GM18498 (cell line): ENCODE measurements around the gene BPI.
"Not testable (repeated sequence)": the region's sequence is repeated elsewhere in the genome, so short reads cannot be mapped to it uniquely, and the experiment has no call there.

Source experiments
- ATAC-seq: cut with Tn5 transposase; IDR thresholded peaks from one replicate; pipeline ENCODE4 v1.9.1; 2021; ENCODE audit warnings: mild to moderate bottlenecking, moderate library complexity; ENCODE audit not compliant: unreplicated experiment

The BPI gene

GRCh38 chr20:38331814-38332213 lies 27.9 kb downstream of the BPI start:
- ATAC-seq = no peak

GRCh38 chr20:38334016-38334415 lies 30.1 kb downstream of the BPI start:
- ATAC-seq = no peak

GRCh38 chr20:38336726-38337125 lies 32.8 kb downstream of the BPI start:
- ATAC-seq = no peak

GRCh38 chr20:38337561-38338140 lies 33.7 kb downstream of the BPI start:
- ATAC-seq = no peak

- no peak for ATAC-seq
Measured at GRCh38 chr20:38338849-38339520, 35.0 kb downstream of the BPI start.

GRCh38 chr20:38339521-38339896 lies 35.6 kb downstream of the BPI start:
- ATAC-seq = not testable (repeated sequence)

- ATAC-seq = no peak
Measured at GRCh38 chr20:38339997-38340396, 36.0 kb downstream of the BPI start.

- ATAC-seq = no peak
Measured at GRCh38 chr20:38340693-38341092, 36.7 kb downstream of the BPI start.

- no peak for ATAC-seq
Measured at GRCh38 chr20:38342216-38342615, 38.3 kb downstream of the BPI start.

- ATAC-seq = no peak
Measured at GRCh38 chr20:38342713-38343310, 38.9 kb downstream of the BPI start.

GRCh38 chr20:38343311-38344106 lies 39.6 kb downstream of the BPI start:
- ATAC-seq = no peak

GRCh38 chr20:38344107-38344701 lies 40.2 kb downstream of the BPI start:
- ATAC-seq = no peak

- no peak for ATAC-seq
Measured at GRCh38 chr20:38345643-38346042, 41.7 kb downstream of the BPI start.

GRCh38 chr20:38346247-38346651 lies 42.3 kb downstream of the BPI start, which contains the start of gene LBP:
Gene LBP (plus strand): TSS chr20:38346482. CDS start chr20:38346517, 35 bp downstream.
- ATAC-seq = no peak

- ATAC-seq = no peak
Measured at GRCh38 chr20:38346741-38347140, 42.8 kb downstream of the BPI start.

- ATAC-seq = no peak
Measured at GRCh38 chr20:38349856-38350255, 45.9 kb downstream of the BPI start.

- no peak for ATAC-seq
Measured at GRCh38 chr20:38350879-38351775, 47.2 kb downstream of the BPI start.

GRCh38 chr20:38353316-38353715 lies 49.4 kb downstream of the BPI start:
- no peak for ATAC-seq

GRCh38 chr20:38354227-38354626 lies 50.3 kb downstream of the BPI start:
- ATAC-seq = no peak
